Colonic mucosa (tissue), 4 donors: ENCODE data around the gene CHN2. TPM values are rescaled to one million over a fixed set of nuclear protein-coding genes. Genes with fewer than 3 reads are reported as not detected.

Experiments used
- DNase-seq: peaks from one replicate; pipeline ENCODE4 v3.0.0-alpha.2; 2020
- H3K27ac ChIP-seq: fragments of 200-600 bp; one replicate; pipeline ENCODE4 v1.8.0; 2021
- H3K27me3 ChIP-seq: fragments of 200-600 bp; one replicate; pipeline ENCODE4 v1.8.0; 2021
- H3K36me3 ChIP-seq: fragments of 200-600 bp; one replicate; pipeline ENCODE4 v1.8.0; 2021
- H3K4me1 ChIP-seq: fragments of 200-600 bp; one replicate; pipeline ENCODE4 v1.8.0; 2021; ENCODE audit warnings: mild to moderate bottlenecking
- H3K4me3 ChIP-seq: fragments of 200-600 bp; one replicate; pipeline ENCODE4 v1.8.0; 2021
- H3K9ac ChIP-seq, 2 donors: one replicate each; pipeline ENCODE4 v1.7.0; 2013; ENCODE audit warnings: control low read depth in 2 of 2, low read depth in 2 of 2, low read length in 2 of 2
- H3K9me3 ChIP-seq: fragments of 200-600 bp; one replicate; pipeline ENCODE4 v1.8.0; 2021
- CTCF ChIP-seq: fragments of 200-600 bp; IDR thresholded peaks from one replicate; pipeline ENCODE4 v1.8.0; 2022; ENCODE audit warnings: antibody characterized with exemption, mild to moderate bottlenecking
- intact Hi-C: fragments of 100-400 bp; cut with DNase I; formaldehyde crosslinking; loops from one replicate; pipeline ENCODE4 v1.14.1; 2022
- total RNA-seq, 2 donors: library from RNA; stranded (reverse); fragmentation: NEBNext Ultra II Directional in 1 of 2; extraction: Animal tissue kit (Norgen Biotek cat#: 25700) in 1 of 2; gene quantifications; one replicate each; pipeline ENCODE4 v1.2.1, GENCODE V29; 2021
- donor health status: healthy.
- donor health status: DM: no; HTN: no; CAD: no.
- donor health status: DM: no; HTN: no; CAD: no.

The CHN2 gene
- 10 to 100 TPM; 12.8 to 19.8 TPM for total RNA-seq

DNA sequence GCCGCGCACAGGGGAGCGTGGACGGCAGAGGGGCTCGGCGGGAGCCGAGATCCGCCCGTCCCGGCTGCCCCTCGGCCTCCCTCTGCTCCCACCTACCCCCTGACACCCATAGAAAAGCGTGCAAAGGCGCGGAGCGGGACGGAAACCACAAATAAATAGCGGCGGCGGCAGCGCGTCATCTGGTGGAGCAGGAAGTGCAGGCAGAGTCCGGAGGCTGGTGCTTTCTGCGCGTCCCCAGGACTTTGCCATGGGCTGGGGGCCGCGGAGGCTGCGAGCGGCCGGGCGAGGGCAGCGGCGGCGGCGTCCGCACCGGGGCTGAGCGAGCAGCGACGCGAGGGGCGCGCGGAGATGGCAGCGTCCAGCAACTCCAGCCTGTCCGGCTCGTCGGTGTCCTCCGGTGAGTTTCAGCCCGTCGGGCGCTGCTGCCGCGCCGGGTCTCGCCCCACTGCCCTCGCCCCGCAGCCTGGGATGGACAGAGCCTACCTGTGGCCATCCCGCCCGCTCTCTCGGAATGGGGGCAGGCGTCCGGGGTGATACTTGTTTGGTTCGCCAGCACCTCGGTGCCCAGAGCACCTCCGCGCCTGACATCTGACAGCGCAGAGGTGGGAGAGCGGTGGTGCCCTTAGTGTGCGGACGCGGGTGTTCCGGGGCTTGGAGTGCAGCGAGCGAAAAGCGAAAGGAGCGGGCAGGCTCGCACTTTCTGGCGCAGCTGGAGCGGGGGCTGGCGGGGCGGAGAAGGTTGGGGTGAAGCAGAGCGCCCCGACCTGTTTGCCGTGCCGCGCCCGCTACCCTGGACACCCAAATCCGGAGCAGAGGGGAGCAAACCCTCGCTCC lies at the start of gene CHN2:
Gene CHN2 (plus strand): TSS at position 182 of the 834 bp plus-strand sequence.
- peak; percentile 76 for DNase-seq
- Histone ChIP-seq H3K4me1 (no peaks in the 10 kb centered on the region), H3K9me3 (no peaks in the 10 kb centered on the region), H3K9ac (peak within 1 kb of the TSS; percentile 70 to 76), H3K27me3 (no peaks in the 10 kb centered on the region), H3K27ac (peak within 1 kb of the TSS; percentile 62), H3K36me3 (no peaks in the 10 kb centered on the region), H3K4me3 (peak within 1 kb of the TSS; percentile 75)
- no peak for TF ChIP-seq CTCF
- intact Hi-C loops = loop anchor here (5.0 to 10.0 kb wide), 2 partner anchors 140 to 212 kb away; no protein-coding TSS in a partner anchor

- peak overlapping the region in 1 of 2 donors; percentile 46 for H3K9ac ChIP-seq
These were observed 49.0 kb upstream of the CHN2 start for GRCh38 chr7:29145553-29146056.

GRCh38 chr7:29146057-29146706 lies 48.4 kb upstream of the CHN2 start, which contains the start of gene CPVL:
CPVL (minus strand) TSS chr7:29146537; CDS start chr7:29121061, 25,476 bp downstream.
- H3K27me3 ChIP-seq = no peaks in the 10 kb centered on the region
- H3K9me3 ChIP-seq = no peaks in the 10 kb centered on the region
- no peaks in the 10 kb centered on the region for H3K4me1 ChIP-seq
- peak within 1 kb of the TSS; percentile 36 for H3K4me3 ChIP-seq
- H3K27ac ChIP-seq = no peak within 1 kb of the TSS
- no peak for TF ChIP-seq CTCF
- peak within 1 kb of the TSS in 1 of 2 donors; percentile 62 for H3K9ac ChIP-seq
- intact Hi-C loops = no loop called here
- H3K36me3 ChIP-seq = no peaks in the 10 kb centered on the region
- peak; percentile 59 for DNase-seq

More at GRCh38 chr7:29145553-29146056, 49.0 kb upstream of the CHN2 start:
- no peak for DNase-seq
- H3K4me1 ChIP-seq = no peaks in the 10 kb centered on the region
- H3K9me3 ChIP-seq = no peaks in the 10 kb centered on the region
- peak overlapping the region; percentile 36 for H3K4me3 ChIP-seq
- H3K27me3 ChIP-seq = no peaks in the 10 kb centered on the region
- no peaks in the 10 kb centered on the region for H3K36me3 ChIP-seq
- no peak for TF ChIP-seq CTCF
- H3K27ac ChIP-seq = no peak overlapping the region
- intact Hi-C loops = no loop called here

GRCh38 chr7:29146888-29147609 lies 47.5 kb upstream of the CHN2 start:
- TF ChIP-seq CTCF = no peak
- Histone ChIP-seq H3K27ac (no peak overlapping the region), H3K9ac (peak overlapping the region in 1 of 2 donors; percentile 62), H3K9me3 (no peaks in the 10 kb centered on the region), H3K27me3 (no peaks in the 10 kb centered on the region), H3K4me1 (no peaks in the 10 kb centered on the region), H3K36me3 (no peaks in the 10 kb centered on the region), H3K4me3 (peak overlapping the region; percentile 36)
- DNase-seq = peak; percentile 32
- intact Hi-C loops = no loop called here

DNA sequence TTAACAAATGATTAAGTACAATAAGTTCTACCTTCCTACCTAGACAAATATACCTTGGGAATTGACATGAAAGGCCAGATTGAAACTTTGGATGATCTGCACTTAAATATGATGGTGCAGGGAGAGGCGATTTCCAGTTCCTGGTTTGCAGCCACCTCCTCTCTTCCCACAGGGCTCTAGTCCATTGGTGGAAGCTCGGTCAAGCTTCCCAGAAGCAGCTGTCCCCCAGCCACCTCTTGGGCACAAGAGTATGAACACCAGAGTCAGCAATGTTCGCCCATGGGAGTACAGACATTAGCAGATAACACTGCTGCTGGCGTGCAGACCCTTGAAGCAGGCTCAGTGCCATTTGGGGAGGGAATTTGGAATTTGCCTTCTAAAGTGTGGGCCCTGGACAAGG lies 46.8 kb upstream of the CHN2 start:
- Histone ChIP-seq H3K36me3 (no peaks in the 10 kb centered on the region), H3K27me3 (no peaks in the 10 kb centered on the region), H3K9ac (no peak overlapping the region), H3K27ac (no peak overlapping the region), H3K4me3 (no peak overlapping the region), H3K4me1 (no peaks in the 10 kb centered on the region), H3K9me3 (no peaks in the 10 kb centered on the region)
- no peak for DNase-seq
- no peak for TF ChIP-seq CTCF
- intact Hi-C loops = no loop called here
